IMR-90 (cell line): Measurements from ENCODE around the gene ATRNL1. TPM values are rescaled to one million over a fixed set of nuclear protein-coding genes. Genes with fewer than 3 reads are reported as not detected.

Experiments used
- ATAC-seq: fragments of 200-7000 bp; cut with Tn5 transposase; 2 replicates; pipeline ENCODE4 v1.9.1; 2020; ENCODE audit warnings: low read depth, mild to moderate bottlenecking, moderate library complexity
- BruUV-seq: library from RNA; stranded (reverse); fragments of 400-500 nt; replicated peaks from 2 replicates; lab custom pipeline; 2021; lab: Mats Ljungman, UMichigan
- CTCF ChIA-PET: fragments of 300-600 bp; formaldehyde crosslinking; extraction: SDS; loops from one replicate; lab custom pipeline; 2021; ENCODE audit warnings: antibody characterized with exemption; lab: Yijun Ruan, JAX
- POLR2A ChIA-PET: fragments of 300-600 bp; sonication (Branson Sonifier 250); formaldehyde crosslinking; loops from one replicate; lab custom pipeline; 2022; ENCODE audit warnings: antibody characterized with exemption; ENCODE audit not compliant: unreplicated experiment; lab: Charles Lee
- DNase-seq: peaks from one replicate; pipeline ENCODE4 v3.0.0; 2013
- H2AFZ ChIP-seq: replicated peaks from 2 replicates; pipeline ENCODE3; 2013; ENCODE audit warnings: low read length, mild to moderate bottlenecking; ENCODE audit not compliant: poor library complexity
- H2AK5ac ChIP-seq: 2 replicates; pipeline ENCODE4 v1.6.1; 2013; ENCODE audit warnings: low read depth, low read length, inconsistent platforms
- H2AK9ac ChIP-seq: replicated peaks from 2 replicates; pipeline ENCODE3; 2013; ENCODE audit warnings: mild to moderate bottlenecking, low read depth, low read length, moderate library complexity; ENCODE audit not compliant: poor library complexity
- H2BK120ac ChIP-seq: 2 replicates; pipeline ENCODE4 v1.6.1; 2013; ENCODE audit warnings: low read depth, low read length, inconsistent platforms
- H2BK15ac ChIP-seq: 3 replicates; pipeline ENCODE4 v1.6.1; 2013; ENCODE audit warnings: low read depth, low read length, inconsistent platforms
- H2BK20ac ChIP-seq: 2 replicates; pipeline ENCODE4 v1.6.1; 2013; ENCODE audit warnings: low read depth, mild to moderate bottlenecking, inconsistent platforms, low read length, moderate library complexity
- H2BK5ac ChIP-seq: 2 replicates; pipeline ENCODE4 v1.6.1; 2013; ENCODE audit warnings: mild to moderate bottlenecking, low read depth, low read length, inconsistent platforms; ENCODE audit not compliant: poor library complexity, severe bottlenecking
- H3K14ac ChIP-seq: replicated peaks from 2 replicates; pipeline ENCODE4 v1.6.1; 2013; ENCODE audit warnings: low read depth, low read length, inconsistent platforms
- H3K18ac ChIP-seq: 2 replicates; pipeline ENCODE4 v1.6.1; 2013; ENCODE audit warnings: low read depth, low read length, control low read depth
- H3K23ac ChIP-seq: 2 replicates; pipeline ENCODE4 v1.6.1; 2013; ENCODE audit warnings: low read depth, low read length, inconsistent platforms
- H3K27ac ChIP-seq: 2 replicates; pipeline ENCODE4 v1.5.1; 2013; ENCODE audit warnings: mild to moderate bottlenecking, control low read depth, low read length; ENCODE audit not compliant: insufficient read depth
- H3K27me3 ChIP-seq: 2 replicates; pipeline ENCODE4 v1.6.1; 2013; ENCODE audit warnings: low read length; ENCODE audit not compliant: control insufficient read depth, insufficient read depth
- H3K36me3 ChIP-seq: 2 replicates; pipeline ENCODE4 v1.6.1; 2013; ENCODE audit warnings: low read length, mixed read lengths; ENCODE audit not compliant: control insufficient read depth, insufficient read depth
- H3K4ac ChIP-seq: 2 replicates; pipeline ENCODE4 v1.6.1; 2013; ENCODE audit warnings: low read depth, low read length, inconsistent platforms
- H3K4me1 ChIP-seq: 2 replicates; pipeline ENCODE4 v1.6.1; 2013; ENCODE audit warnings: low read length, mixed read lengths; ENCODE audit not compliant: control insufficient read depth, insufficient read depth
- H3K4me2 ChIP-seq: 2 replicates; pipeline ENCODE4 v1.6.1; 2013; ENCODE audit warnings: low read depth, mild to moderate bottlenecking, control low read depth, low read length, moderate library complexity
- H3K4me3 ChIP-seq: 2 replicates; pipeline ENCODE4 v1.5.1; 2013; ENCODE audit warnings: low read depth, mild to moderate bottlenecking, control low read depth, low read length, moderate library complexity; ENCODE audit not compliant: insufficient read depth
- H3K56ac ChIP-seq: 2 replicates; pipeline ENCODE4 v1.6.1; 2013; ENCODE audit warnings: low read length, inconsistent platforms; ENCODE audit not compliant: insufficient read depth; ENCODE audit errors: extremely low read depth
- H3K79me1 ChIP-seq, 2 experiments: 2 replicates each; pipeline ENCODE4 v1.6.1; 2013; ENCODE audit warnings: low read length in 2 of 2, inconsistent platforms in 1 of 2, low read depth in 1 of 2
- H3K9ac ChIP-seq: 2 replicates; pipeline ENCODE4 v1.6.1; 2013; ENCODE audit warnings: low read depth, low read length, control low read depth
- H3K9me1 ChIP-seq: 2 replicates; pipeline ENCODE4 v1.6.1; 2013; ENCODE audit warnings: low read length, inconsistent platforms; ENCODE audit not compliant: insufficient read depth
- H3K9me3 ChIP-seq: 2 replicates; pipeline ENCODE4 v1.6.1; 2013; ENCODE audit warnings: low read length; ENCODE audit not compliant: control insufficient read depth, insufficient read depth
- H4K20me1 ChIP-seq: 2 replicates; pipeline ENCODE4 v1.6.1; 2013; ENCODE audit warnings: low read length, inconsistent platforms; ENCODE audit not compliant: insufficient read depth
- H4K5ac ChIP-seq: 2 replicates; pipeline ENCODE4 v1.6.1; 2013; ENCODE audit warnings: mild to moderate bottlenecking, low read depth, low read length, control low read depth
- H4K8ac ChIP-seq, 2 experiments: 2 replicates each; pipeline ENCODE4 v1.6.1; 2013; ENCODE audit warnings: low read depth in 2 of 2, low read length in 2 of 2, control low read depth in 1 of 2, inconsistent platforms in 1 of 2
- H4K91ac ChIP-seq: 2 replicates; pipeline ENCODE4 v1.6.1; 2013; ENCODE audit warnings: low read depth, low read length, inconsistent platforms; ENCODE audit not compliant: insufficient read depth
- BHLHE40 ChIP-seq: fragments of 150-350 bp; IDR thresholded peaks from 2 replicates; pipeline ENCODE4 v1.6.1; 2016; ENCODE audit warnings: mild to moderate bottlenecking, low read depth, low read length
- CEBPB ChIP-seq: IDR thresholded peaks from 2 replicates; pipeline ENCODE4 v1.6.1; 2012; ENCODE audit warnings: low read depth, low read length, improper control_type of control experiment
- MAZ ChIP-seq: IDR thresholded peaks from 2 replicates; pipeline ENCODE4 v1.6.1; 2012; ENCODE audit warnings: low read depth, mild to moderate bottlenecking, low read length, improper control_type of control experiment, moderate library complexity, borderline replicate concordance
- WGBS, 2 experiments: methylation state at CpG; one replicate each; pipeline versions ENCODE4 v1.1.5 to v1.1.7; 2013; ENCODE audit warnings: missing lambda C conversion rate in 2 of 2; ENCODE audit not compliant: insufficient read length in 1 of 2; ENCODE audit errors: extremely low coverage in 2 of 2; 5-methylcytosine and 5-hydroxymethylcytosine counted together
- dilution Hi-C: fragments of 300-500 bp; cut with HindIII; formaldehyde crosslinking; loops from one replicate; pipeline ENCODE4 v1.14.3; 2018; ENCODE audit warnings: low sequenced_read_pairs; ENCODE audit not compliant: unreplicated experiment
- in situ Hi-C: fragments of 300-500 bp; cut with MboI; formaldehyde crosslinking; loops from 3 replicates; pipeline ENCODE4 v1.14.3; 2019; ENCODE audit warnings: low sequenced_read_pairs, inconsistent platforms, mixed read lengths
- intact Hi-C: fragments of 100-400 bp; cut with micrococcal nuclease; formaldehyde crosslinking; loops from 2 replicates; pipeline ENCODE4 v1.10.0; 2022
- polyA plus RNA-seq, 3 experiments: library from polyadenylated mRNA; depleted of rRNA; stranded (reverse); fragments of >200 nt; gene quantifications; 2 replicates each; pipeline ENCODE4 v1.2.3, GENCODE V29; 2012; ENCODE audit warnings: low replicate concordance in 1 of 3
- total RNA-seq: library from RNA; depleted of rRNA; stranded (reverse); fragments of >200 nt; gene quantifications from 2 replicates; pipeline ENCODE4 v1.2.3, GENCODE V29; 2012

ATRNL1 gene
- total and polyA plus RNA-seq, 2 of the 4 experiments (the other 2 are of a cell fraction) = 0.18 to 0.19 TPM

- H3K9me3 ChIP-seq = no peaks in the 10 kb centered on the region
- no peak overlapping the region for H2BK15ac ChIP-seq
- DNase-seq (no peak), ATAC-seq (no peak)
- dilution Hi-C loops (no loop called here), intact Hi-C loops (no loop called here), in situ Hi-C loops (no loop called here)
- H2AK5ac ChIP-seq = no peak overlapping the region
- 100% methylated on average over 1 of the region's 6 CpGs; no CpG with 5 or more reads in 1 of the 2 experiments for WGBS, 2 experiments
- no peak overlapping the region for H2BK20ac ChIP-seq
- TF ChIP-seq CEBPB (peak; percentile 51), BHLHE40 (no peak), MAZ (no peak)
- no peak overlapping the region for H4K8ac ChIP-seq
- H3K4me3 ChIP-seq = no peak overlapping the region
- no peak overlapping the region for H2AK9ac ChIP-seq
- no peak overlapping the region for H3K27ac ChIP-seq
- H4K5ac ChIP-seq = no peak overlapping the region
- H3K9me1 ChIP-seq = peaks cover 2% of the 10 kb centered on the region; the same call in 1 of the 2 replicates
- no peak overlapping the region for H3K18ac ChIP-seq
- no peak overlapping the region for H2BK5ac ChIP-seq
- no peak overlapping the region for H3K9ac ChIP-seq
- no peak overlapping the region; the same call in 1 of the 2 replicates for H2BK120ac ChIP-seq
- H3K36me3 ChIP-seq = no peaks in the 10 kb centered on the region
- no peaks in the 10 kb centered on the region for H4K20me1 ChIP-seq
- CTCF ChIA-PET = interaction anchor here (0.7 kb wide), 1 partner anchor 1061 kb away, joined by 6 read pairs; no protein-coding TSS in a partner anchor
- no peaks in the 10 kb centered on the region for H3K79me1 ChIP-seq
- BruUV-seq = no TSS peak
- POLR2A ChIA-PET = no interaction called here
- H2AFZ ChIP-seq = peak overlapping the region; percentile 5
- H3K23ac ChIP-seq = no peak overlapping the region
- no peak overlapping the region for H3K14ac ChIP-seq
- H3K27me3 ChIP-seq = no peaks in the 10 kb centered on the region
- H3K4ac ChIP-seq = no peak overlapping the region
- peaks cover 2% of the 10 kb centered on the region for H3K4me1 ChIP-seq
- H4K91ac ChIP-seq = no peak overlapping the region; the same call in 1 of the 2 replicates
- H3K4me2 ChIP-seq = no peak overlapping the region
- H3K56ac ChIP-seq = no peak overlapping the region
Measured at GRCh38 chr10:115856580-115856979, 763.4 kb downstream of the ATRNL1 start.
